K562 (cell line): Measurements from ENCODE around the gene NEMP1. TPM values are rescaled to one million over a fixed set of nuclear protein-coding genes. Genes with fewer than 3 reads are reported as not detected.

ENCODE experiments used
- ATAC-seq: fragments of 200-7000 bp; cut with Tn5 transposase; 3 replicates; pipeline ENCODE4 v1.9.1; 2020; ENCODE audit warnings: moderate library complexity
- BruUV-seq: library from RNA; stranded (reverse); fragments of 400-500 nt; replicated peaks from 2 replicates; lab custom pipeline; 2021; lab: Mats Ljungman, UMichigan
- CTCF ChIA-PET: fragments of 300-600 bp; formaldehyde crosslinking; extraction: SDS; loops from one replicate; lab custom pipeline; 2021; ENCODE audit warnings: low intra/inter-chr PET ratio; lab: Yijun Ruan, JAX
- POLR2A ChIA-PET: fragments of 300-600, 350-650 bp; sonication (Branson Sonifier 250); formaldehyde crosslinking; extraction: SDS; loops from one replicate; lab custom pipeline; 2021; ENCODE audit warnings: antibody characterized with exemption, inconsistent platforms; lab: Yijun Ruan, JAX
- DNase-seq, 4 experiments: peaks; one replicate each; pipeline versions ENCODE4 v3.0.0 to v3.0.0-alpha.2; 2011 to 2018; ENCODE audit warnings: low spot score in 3 of 4, mixed read lengths in 3 of 4; ENCODE audit errors: extremely low read depth in 1 of 4
- FAIRE-seq: peaks from 2 replicates; lab custom pipeline; 2011; peaks lifted over from hg19 to GRCh38; lab: Jason Lieb, UNC
- H2AFZ ChIP-seq: 2 replicates; pipeline ENCODE4 v1.6.0; 2011; ENCODE audit warnings: low read depth, low read length, control low read depth, inconsistent platforms
- H3K27ac ChIP-seq: fragments of 200-600 bp; 3 replicates; pipeline ENCODE4 v1.8.0; 2011; ENCODE audit warnings: low read depth, mild to moderate bottlenecking, control low read depth, inconsistent platforms, low read length, moderate library complexity, mixed read lengths; ENCODE audit errors: extremely low read depth
- H3K27me3 ChIP-seq, 2 experiments: fragments of 300-600 bp in 1 of 2; 2 replicates in 1 of 2; 3 replicates in 1 of 2; pipeline versions ENCODE4 v1.6.0 to v1.8.0; 2011; ENCODE audit warnings: inconsistent platforms in 2 of 2, low read length in 2 of 2, mild to moderate bottlenecking in 1 of 2, mixed read lengths in 1 of 2, moderate library complexity in 1 of 2; ENCODE audit not compliant: control insufficient read depth in 2 of 2, insufficient read depth in 2 of 2
- H3K36me3 ChIP-seq: fragments of 300-600 bp; 3 replicates; pipeline ENCODE4 v1.8.0; 2011; ENCODE audit warnings: mild to moderate bottlenecking, low read length, inconsistent platforms; ENCODE audit not compliant: control insufficient read depth, insufficient read depth
- H3K4me1 ChIP-seq, 2 experiments: fragments of 200-600 bp in 1 of 2; replicated peaks in 1 of 2; 2 replicates in 1 of 2; 3 replicates in 1 of 2; pipeline versions ENCODE4 v1.5.1 to v1.8.0; 2011; ENCODE audit warnings: inconsistent platforms in 2 of 2, low read length in 2 of 2, mild to moderate bottlenecking in 1 of 2, mixed read lengths in 1 of 2, moderate library complexity in 1 of 2; ENCODE audit not compliant: control insufficient read depth in 2 of 2, insufficient read depth in 2 of 2
- H3K4me2 ChIP-seq: 2 replicates; pipeline ENCODE4 v1.6.1; 2011; ENCODE audit warnings: low read length, control low read depth, inconsistent platforms, mixed read lengths; ENCODE audit not compliant: insufficient read depth
- H3K4me3 ChIP-seq: fragments of 200-600 bp; sonication (generic), shearing (Covaris generic); 2 replicates; pipeline ENCODE4 v1.5.1; 2016; ENCODE audit warnings: control low read depth, inconsistent platforms
- H3K79me2 ChIP-seq: fragments of 200-600 bp; 3 replicates; pipeline ENCODE4 v1.8.0; 2011; ENCODE audit warnings: low read length, inconsistent platforms; ENCODE audit not compliant: control insufficient read depth, insufficient read depth
- H3K9ac ChIP-seq, 2 experiments: 2 replicates each; pipeline versions ENCODE4 v1.6.0 to v1.6.1; 2011; ENCODE audit warnings: low read depth in 2 of 2, low read length in 2 of 2, control low read depth in 1 of 2, inconsistent platforms in 1 of 2, mild to moderate bottlenecking in 1 of 2, mixed read lengths in 1 of 2; ENCODE audit not compliant: insufficient read depth in 1 of 2
- H3K9me1 ChIP-seq: one replicate; pipeline ENCODE4 v1.6.0; 2011; ENCODE audit warnings: inconsistent platforms, mild to moderate bottlenecking, low read length, moderate library complexity; ENCODE audit not compliant: control insufficient read depth, insufficient read depth
- H3K9me3 ChIP-seq: replicated peaks from 2 replicates; pipeline ENCODE4 v1.5.1; 2011; ENCODE audit warnings: low read depth, low read length, inconsistent platforms; ENCODE audit not compliant: control insufficient read depth, insufficient read depth
- H4K20me1 ChIP-seq: replicated peaks from 2 replicates; pipeline ENCODE4 v1.6.1; 2011; ENCODE audit warnings: low read length, inconsistent platforms, mixed read lengths; ENCODE audit not compliant: control insufficient read depth, insufficient read depth
- DPF2 ChIP-seq: fragments of 450-650 bp; IDR thresholded peaks from 2 replicates; pipeline ENCODE4 v1.6.1; 2016
- GABPB2 ChIP-seq: fragments of 250-450 bp; sonication (Bioruptor Pico); conservative IDR thresholded peaks from 2 replicates; pipeline ENCODE4 v1.5.1; 2021; ENCODE audit warnings: mild to moderate bottlenecking
- HBP1 ChIP-seq: fragments of 450-650 bp; formaldehyde crosslinking; IDR thresholded peaks from 2 replicates; pipeline ENCODE4 v1.4.0; 2022; ENCODE audit warnings: missing genetic modification characterization
- KDM2B ChIP-seq: fragments of 250-450 bp; sonication (Bioruptor Pico); IDR thresholded peaks from 2 replicates; pipeline ENCODE4 v1.8.0; 2021; ENCODE audit warnings: mild to moderate bottlenecking, moderate library complexity
- NR3C1 ChIP-seq: sonication (generic); formaldehyde crosslinking; IDR thresholded peaks from 2 replicates; pipeline ENCODE4 v1.8.1; 2022; ENCODE audit warnings: missing genetic modification reagents
- RFX1 ChIP-seq: fragments of 450-650 bp; IDR thresholded peaks from 2 replicates; pipeline ENCODE4 v1.6.1; 2016; ENCODE audit warnings: mild to moderate bottlenecking, moderate library complexity
- RNF2 ChIP-seq: sonication (generic); IDR thresholded peaks from 2 replicates; pipeline ENCODE4 v1.6.1; 2016
- ZNF740 ChIP-seq, 3 experiments: fragments of 200-800 bp in 1 of 3; sonication (Bioruptor generic) in 1 of 3; sonication (generic) in 1 of 3; formaldehyde crosslinking in 1 of 3; IDR thresholded peaks; 2 replicates each; pipeline versions ENCODE4 v1.6.1 to v1.8.0; 2016 to 2022; ENCODE audit warnings: mild to moderate bottlenecking in 2 of 3, missing compliant biosample characterization in 2 of 3, missing genetic modification characterization in 2 of 3, missing genetic modification reagents in 1 of 3
- ZNF76 ChIP-seq: fragments of 250-450 bp; sonication (Bioruptor Pico); IDR thresholded peaks from 2 replicates; pipeline ENCODE4 v1.4.0; 2020; ENCODE audit warnings: mild to moderate bottlenecking, moderate library complexity, borderline replicate concordance
- ZNF830 ChIP-seq: fragments of 250-450 bp; sonication (Bioruptor Pico); IDR thresholded peaks from 2 replicates; pipeline ENCODE4 v1.5.0; 2021; ENCODE audit warnings: mild to moderate bottlenecking
- WGBS: fragments of 100-300 bp; shearing (Covaris generic); methylation state at CpG from one replicate; pipeline ENCODE4 v1.1.6; 2016; ENCODE audit warnings: low coverage, mixed read lengths; ENCODE audit not compliant: insufficient coverage; ENCODE audit errors: missing lambda C conversion rate; 5-methylcytosine and 5-hydroxymethylcytosine counted together
- in situ Hi-C: fragments of 300-500 bp; cut with MboI; formaldehyde crosslinking; loops from 4 replicates; pipeline ENCODE4 v1.15.0; 2018; ENCODE audit warnings: inconsistent platforms, mixed read lengths
- intact Hi-C: fragments of 100-400 bp; cut with micrococcal nuclease; formaldehyde crosslinking; loops from 2 replicates; pipeline ENCODE4 v1.14.2; 2022
- polyA plus RNA-seq, 8 experiments: library from polyadenylated mRNA; depleted of rRNA in 4 of 8; stranded (reverse) in 5 of 8; unstranded in 3 of 8; fragments of >200 nt; fragmentation: Nextera tagmentation in 2 of 8; fragmentation: Illumina TruSeq in 1 of 8; extraction: Ambion mirVana in 2 of 8; extraction: Trizol in 1 of 8; gene quantifications; 2 replicates each; pipeline versions ENCODE4 v1.2.1 to v1.2.3, GENCODE V29; 2011 to 2014; ENCODE audit warnings: inconsistent platforms in 1 of 8, missing spikeins in 1 of 8
- total RNA-seq, 7 experiments: library from RNA; depleted of rRNA in 6 of 7; stranded (reverse); fragments of >200 nt in 6 of 7; fragmentation: Illumina TruSeq in 2 of 7; extraction: Trizol in 2 of 7; gene quantifications; 2 replicates each; pipeline versions ENCODE4 v1.2.1 to v1.2.3, GENCODE V29; 2011 to 2021; ENCODE audit warnings: low replicate concordance in 1 of 7
- TF ChIP-seq, protein P1 (sequence below), 2 experiments: fragments of 450-650 bp; IDR thresholded peaks; 2 replicates each; pipeline ENCODE4 v1.6.1; 2016; ENCODE audit warnings: mild to moderate bottlenecking in 2 of 2, borderline replicate concordance in 1 of 2, low read depth in 1 of 2, moderate library complexity in 1 of 2

NEMP1 gene
- total and polyA plus RNA-seq, 9 of the 15 experiments (the other 6 are each of a cell fraction or from before 2014, with no cell fraction given) = 9.5 to 82.2 (median 41.2) TPM

DNA sequence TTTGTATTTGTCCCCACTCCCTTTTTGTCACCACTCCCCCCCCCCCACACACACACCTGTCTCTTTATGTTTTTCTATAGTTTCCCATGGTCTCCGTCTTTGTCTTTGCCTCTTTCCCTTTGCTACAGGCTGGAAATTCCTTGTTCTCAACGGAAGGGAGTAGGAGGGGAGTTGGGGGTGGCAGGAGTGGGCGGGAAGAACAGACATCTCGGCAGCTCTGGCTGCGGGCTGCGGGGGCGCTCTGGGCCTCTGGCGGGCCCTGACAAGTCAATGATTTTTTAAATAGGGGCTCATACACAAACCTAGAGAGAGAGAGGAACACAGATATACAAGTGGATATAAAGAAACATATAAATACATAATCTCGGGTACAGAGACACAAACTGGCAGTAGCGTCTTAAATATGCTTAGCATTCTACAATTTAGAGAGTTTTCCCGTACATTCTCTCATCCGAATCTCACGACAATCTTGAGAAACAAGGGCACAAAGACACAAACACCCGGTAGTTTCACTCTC is 8.0 kb upstream of the NEMP1 start:
- intact Hi-C loops (loop anchor here (10.0 kb wide), 1 partner anchor 452 kb away; the partner anchor contains the start of gene BAZ2A), in situ Hi-C loops (no loop called here)
- H4K20me1 ChIP-seq = peaks cover 5% of the 10 kb centered on the region; the same call in 1 of the 2 replicates
- peaks cover 10% of the 10 kb centered on the region; the same call in 1 of the 3 replicates for H3K36me3 ChIP-seq
- H3K79me2 ChIP-seq = peaks cover 29% of the 10 kb centered on the region
- POLR2A ChIA-PET = interaction anchor here (0.6 to 0.7 kb wide), 2 partner anchors 95 to 373 kb away, joined by 3 read pairs; no protein-coding TSS in a partner anchor
- WGBS = 0% methylated on average over 14 of the region's 14 CpGs
- H3K4me2 ChIP-seq = peak overlapping the region; percentile 81
- H2AFZ ChIP-seq = peak overlapping the region; percentile 84
- CTCF ChIA-PET = no interaction called here
- H3K4me3 ChIP-seq = peak overlapping the region; percentile 73
- BruUV-seq = TSS peak; percentile 81
- peak overlapping the region; percentile 93 for H3K27ac ChIP-seq
- ATAC-seq (peak; percentile 42), DNase-seq (peak; percentile 62 to 83 (median 69)), FAIRE-seq (no peak)
- peak overlapping the region; percentile 93 to 98 for H3K9ac ChIP-seq
- no peaks in the 10 kb centered on the region for H3K9me1 ChIP-seq
- H3K27me3 ChIP-seq = no peaks in the 10 kb centered on the region
- peaks cover 29 to 54% of the 10 kb centered on the region in 2 experiments for H3K4me1 ChIP-seq
- no peaks in the 10 kb centered on the region for H3K9me3 ChIP-seq
- TF ChIP-seq ZNF740 (CRISPR knock-in tag; IDR thresholded peaks at IDR 0.05) = 0 out of 2 replicates have a peak, but pooled peaks have one; percentile 51
- TF ChIP-seq ZNF740 (tag; IDR thresholded peaks at IDR 0.05) = 0 out of 4 replicates have a peak, but pooled peaks of 1 of the 2 experiments have one; percentile 75
- TF ChIP-seq DPF2 = peak; percentile 37; the same call in 1 of the 2 replicates
- no peak for TF ChIP-seq RFX1
- TF ChIP-seq ZNF830 (CRISPR knock-in tag) = no peak
- TF ChIP-seq, protein P1, sequence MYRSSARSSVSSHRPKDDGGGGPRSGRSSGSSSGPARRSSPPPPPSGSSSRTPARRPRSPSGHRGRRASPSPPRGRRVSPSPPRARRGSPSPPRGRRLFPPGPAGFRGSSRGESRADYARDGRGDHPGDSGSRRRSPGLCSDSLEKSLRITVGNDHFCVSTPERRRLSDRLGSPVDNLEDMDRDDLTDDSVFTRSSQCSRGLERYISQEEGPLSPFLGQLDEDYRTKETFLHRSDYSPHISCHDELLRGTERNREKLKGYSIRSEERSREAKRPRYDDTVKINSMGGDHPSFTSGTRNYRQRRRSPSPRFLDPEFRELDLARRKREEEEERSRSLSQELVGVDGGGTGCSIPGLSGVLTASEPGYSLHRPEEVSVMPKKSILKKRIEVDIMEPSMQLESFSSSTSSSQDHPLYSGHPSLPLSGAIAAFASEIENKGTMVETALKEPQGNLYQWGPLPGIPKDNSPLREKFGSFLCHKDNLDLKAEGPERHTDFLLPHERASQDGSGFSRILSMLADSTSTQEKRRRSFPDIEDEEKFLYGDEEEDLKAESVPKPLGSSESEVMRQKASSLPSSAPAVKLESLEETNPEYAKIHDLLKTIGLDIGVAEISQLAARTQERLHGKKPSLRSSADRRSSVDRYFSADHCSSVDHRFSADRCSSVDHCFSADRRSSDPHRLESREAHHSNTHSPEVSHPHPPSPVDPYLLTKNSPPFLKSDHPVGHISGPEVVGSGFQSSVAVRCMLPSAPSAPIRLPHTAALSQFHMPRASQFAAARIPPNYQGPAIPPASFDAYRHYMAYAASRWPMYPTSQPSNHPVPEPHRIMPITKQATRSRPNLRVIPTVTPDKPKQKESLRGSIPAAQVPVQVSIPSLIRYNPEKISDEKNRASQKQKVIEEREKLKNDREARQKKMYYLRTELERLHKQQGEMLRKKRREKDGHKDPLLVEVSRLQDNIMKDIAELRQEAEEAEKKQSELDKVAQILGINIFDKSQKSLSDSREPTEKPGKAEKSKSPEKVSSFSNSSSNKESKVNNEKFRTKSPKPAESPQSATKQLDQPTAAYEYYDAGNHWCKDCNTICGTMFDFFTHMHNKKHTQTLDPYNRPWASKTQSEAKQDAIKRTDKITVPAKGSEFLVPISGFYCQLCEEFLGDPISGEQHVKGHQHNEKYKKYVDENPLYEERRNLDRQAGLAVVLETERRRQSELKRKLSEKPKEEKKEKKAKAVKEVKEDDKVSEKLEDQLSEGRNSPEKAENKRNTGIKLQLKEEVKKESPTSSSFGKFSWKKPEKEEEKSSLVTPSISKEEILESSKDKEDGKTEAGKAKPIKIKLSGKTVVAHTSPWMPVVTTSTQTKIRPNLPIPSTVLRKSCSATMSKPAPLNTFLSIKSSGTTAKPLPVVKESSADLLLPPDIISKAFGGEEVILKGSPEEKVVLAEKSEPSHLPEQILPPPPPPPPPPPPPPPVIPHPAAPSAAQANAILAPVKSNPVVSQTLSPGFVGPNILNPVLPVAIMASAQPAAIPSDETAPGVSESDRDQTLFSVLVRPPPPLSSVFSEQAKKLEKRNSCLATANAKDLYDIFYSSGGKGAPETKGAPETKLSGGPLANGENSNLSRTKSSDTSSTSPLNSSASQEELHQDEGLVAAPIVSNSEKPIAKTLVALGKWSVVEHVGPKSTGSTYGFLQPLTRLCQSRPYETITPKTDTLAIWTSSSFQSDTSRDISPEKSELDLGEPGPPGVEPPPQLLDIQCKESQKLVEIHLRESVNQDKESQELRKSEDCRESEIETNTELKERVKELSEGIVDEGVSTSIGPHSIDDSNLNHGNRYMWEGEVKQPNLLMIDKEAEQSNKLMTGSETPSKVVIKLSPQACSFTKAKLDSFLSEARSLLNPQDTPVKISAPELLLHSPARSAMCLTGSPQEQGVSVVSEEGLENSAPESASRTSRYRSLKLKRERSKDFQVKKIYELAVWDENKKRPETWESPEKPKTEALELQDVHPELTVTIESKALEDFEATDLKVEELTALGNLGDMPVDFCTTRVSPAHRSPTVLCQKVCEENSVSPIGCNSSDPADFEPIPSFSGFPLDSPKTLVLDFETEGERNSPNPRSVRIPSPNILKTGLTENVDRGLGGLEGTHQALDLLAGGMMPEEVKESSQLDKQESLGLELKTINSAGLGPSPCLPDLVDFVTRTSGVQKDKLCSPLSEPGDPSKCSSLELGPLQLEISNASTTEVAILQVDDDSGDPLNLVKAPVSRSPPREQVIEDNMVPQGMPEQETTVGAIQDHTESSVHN (IDR thresholded peaks at IDR 0.05; ENCODE audit: borderline replicate concordance in 1 of 2, low read depth in 1 of 2) = no peak
- TF ChIP-seq ZNF76 = no peak
- TF ChIP-seq NR3C1 (CRISPR knock-in tag) = no peak
- TF ChIP-seq GABPB2 = no peak
- TF ChIP-seq KDM2B (CRISPR knock-in tag) = no peak
- TF ChIP-seq RNF2 = no peak
- no peak for TF ChIP-seq HBP1 (CRISPR knock-in tag)
